ENCODE measurements around the gene MAP2K3.

Gene MAP2K3

GRCh38 chr17:21284319-21285163 is at the start of gene MAP2K3:
MAP2K3 (plus strand) TSS chr17:21284711; CDS start chr17:21284921, 210 bp downstream.
- peak; percentile 96 for DNase-seq

GRCh38 chr17:21235921-21236320 is 48.6 kb upstream of the MAP2K3 start:
- DNase-seq, result no peak

GRCh38 chr17:21239680-21240368 is 44.7 kb upstream of the MAP2K3 start:
- DNase-seq, result no peak

DNA sequence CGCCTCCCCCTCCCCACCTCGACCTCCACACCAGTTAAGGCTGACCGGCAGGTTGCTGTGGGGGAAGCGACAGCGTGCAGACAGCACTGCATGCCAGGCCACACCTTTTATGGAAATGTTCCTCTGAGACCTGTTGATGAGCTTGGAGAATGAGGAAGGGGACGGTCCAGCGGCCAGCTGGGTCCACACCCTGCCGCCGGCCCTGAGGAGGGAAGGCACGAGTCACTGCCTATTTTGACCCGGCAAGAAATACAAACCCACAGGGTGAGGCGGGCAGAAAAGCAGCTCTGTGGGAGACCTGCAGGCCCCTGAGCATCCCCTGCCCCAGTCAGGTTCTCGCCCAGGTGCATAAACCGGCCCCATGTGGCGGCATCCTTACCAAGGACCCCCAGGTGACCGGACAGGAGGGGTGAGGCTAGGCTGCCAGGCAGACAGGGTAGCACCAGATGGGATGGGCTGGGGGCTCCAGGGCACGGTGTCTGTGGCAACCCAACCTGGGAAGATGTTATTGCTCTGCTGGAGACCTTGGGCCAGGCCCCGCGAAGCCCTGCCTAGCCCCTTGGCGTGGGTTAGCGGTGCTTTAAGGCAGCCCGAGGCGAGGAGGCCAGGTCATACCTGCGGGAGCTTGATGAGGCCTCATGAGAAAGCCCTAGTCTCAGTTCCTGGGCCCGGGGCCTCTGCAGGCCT is 44.0 kb upstream of the MAP2K3 start:
- DNase-seq, result no peak

GRCh38 chr17:21241564-21241963 is 42.9 kb upstream of the MAP2K3 start:
- no peak for DNase-seq

- DNase-seq, result peak; percentile 19
Observed at GRCh38 chr17:21242026-21242697, 42.3 kb upstream of the MAP2K3 start.

DNA sequence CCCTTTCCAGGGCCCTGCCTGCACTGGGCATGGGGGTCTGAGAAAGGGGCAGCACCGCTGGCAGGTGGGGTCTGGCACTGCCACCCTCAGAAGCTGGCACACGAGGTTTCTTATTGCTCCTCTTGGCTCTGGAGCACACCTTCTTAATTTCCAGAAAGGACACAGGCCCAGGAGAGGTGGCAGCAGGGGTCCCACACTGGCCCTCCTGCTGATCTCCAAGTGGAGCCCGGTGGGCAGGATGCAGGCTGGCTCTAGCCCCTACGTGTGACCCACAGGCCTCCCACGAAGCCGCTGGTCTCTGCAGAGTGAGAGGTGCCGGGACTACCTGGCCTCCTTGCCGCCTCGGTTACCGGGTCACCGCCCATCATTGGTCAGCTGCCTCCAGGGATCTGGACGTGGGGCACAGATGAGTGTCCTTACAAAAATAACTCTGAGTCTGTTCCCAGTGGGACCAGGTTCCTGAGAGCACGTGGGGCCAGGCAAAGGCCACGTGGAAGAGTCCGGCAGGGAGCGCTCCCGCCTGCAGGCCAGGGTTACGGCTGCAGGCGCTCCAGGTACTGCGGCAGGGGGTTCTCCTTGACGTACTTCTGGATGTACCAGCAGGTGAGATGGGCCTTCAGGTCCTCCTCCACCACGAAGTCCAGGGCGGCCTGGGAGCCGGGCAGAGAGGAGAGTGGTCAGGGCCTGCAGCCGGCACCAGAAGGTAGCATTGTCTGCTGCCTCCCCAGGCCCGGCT is 41.6 kb upstream of the MAP2K3 start:
- no peak for DNase-seq

DNA sequence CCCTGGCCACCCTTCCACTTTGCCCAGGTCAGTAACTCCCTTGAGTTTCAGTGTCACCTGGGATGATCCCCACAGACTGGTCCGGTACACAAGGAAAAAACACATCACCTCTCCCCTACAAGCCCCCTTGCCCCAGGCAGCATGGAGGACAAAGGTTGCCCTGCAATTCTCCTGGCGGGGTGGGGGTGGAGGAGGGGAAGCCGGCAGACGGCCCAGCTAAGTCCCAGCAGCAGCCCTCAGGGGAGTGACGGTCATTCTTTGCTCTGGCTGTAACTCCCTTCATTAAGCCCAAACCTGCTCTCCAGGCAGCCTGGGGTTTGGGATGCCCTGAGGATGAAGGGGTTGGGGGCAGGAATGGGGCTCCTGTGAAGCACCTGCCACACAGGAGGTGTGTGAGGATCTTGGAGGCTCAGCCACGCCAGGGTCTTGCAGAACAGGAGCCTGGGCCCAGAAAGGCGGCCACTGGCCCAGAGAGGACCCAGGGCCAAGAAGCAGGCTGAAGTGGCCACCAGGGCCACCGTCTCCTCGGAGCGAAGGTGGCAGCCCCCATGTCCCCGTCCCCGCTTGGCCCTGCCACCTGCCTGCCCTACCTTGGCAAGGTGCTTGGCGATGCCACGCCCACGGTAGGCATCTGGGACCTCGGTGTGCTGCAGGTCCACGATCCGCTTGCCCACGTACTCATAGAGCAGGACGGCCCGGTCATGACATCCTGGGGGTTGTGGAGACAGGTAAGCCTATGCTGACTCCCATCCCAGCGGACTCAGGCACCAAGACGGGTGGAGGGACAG is 40.8 kb upstream of the MAP2K3 start:
- no peak for DNase-seq

DNA sequence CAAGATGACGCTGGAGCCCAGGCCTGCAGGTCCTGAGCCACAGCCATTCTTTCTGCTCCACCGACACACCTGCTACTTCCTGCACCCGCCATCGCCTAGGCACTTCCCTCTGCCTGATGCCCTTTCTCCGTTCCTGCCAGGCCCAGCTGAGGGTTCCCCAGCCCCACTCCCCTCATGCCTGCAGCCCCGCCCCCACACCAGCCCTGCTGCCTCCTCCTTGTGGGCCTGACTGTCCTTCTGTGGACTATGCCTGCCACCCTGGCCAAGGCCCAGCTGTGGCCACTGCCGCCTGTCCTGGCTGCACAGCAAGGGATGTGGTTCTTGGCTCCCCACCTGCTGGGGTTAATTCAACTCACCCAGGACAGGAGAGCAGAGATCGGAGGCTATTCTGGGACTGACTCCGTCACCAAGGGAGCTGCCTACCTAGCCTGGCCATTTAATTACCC is 38.8 kb upstream of the MAP2K3 start:
- no peak for DNase-seq

DNA sequence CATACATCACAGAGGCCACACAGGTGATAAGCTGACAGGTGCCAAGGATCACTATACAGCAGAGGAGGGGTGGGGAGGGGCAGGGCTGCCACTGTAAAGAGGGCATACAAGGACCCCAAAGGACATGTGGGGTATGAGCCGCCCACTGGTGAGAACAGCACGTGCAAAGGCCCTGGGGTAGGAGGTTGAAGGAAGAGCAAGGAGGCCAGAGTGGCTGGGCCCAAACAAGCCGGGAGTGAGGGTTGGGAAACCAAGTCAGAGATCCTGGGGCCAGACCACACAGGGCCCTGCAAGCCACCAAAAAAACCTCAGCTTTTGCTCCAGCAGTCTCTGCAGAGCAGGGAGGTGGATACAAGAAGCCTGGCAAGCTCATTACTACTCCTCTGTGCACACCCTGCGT is 37.8 kb upstream of the MAP2K3 start:
- no peak for DNase-seq

GRCh38 chr17:21247552-21248258 is 36.8 kb upstream of the MAP2K3 start:
- no peak for DNase-seq

DNA sequence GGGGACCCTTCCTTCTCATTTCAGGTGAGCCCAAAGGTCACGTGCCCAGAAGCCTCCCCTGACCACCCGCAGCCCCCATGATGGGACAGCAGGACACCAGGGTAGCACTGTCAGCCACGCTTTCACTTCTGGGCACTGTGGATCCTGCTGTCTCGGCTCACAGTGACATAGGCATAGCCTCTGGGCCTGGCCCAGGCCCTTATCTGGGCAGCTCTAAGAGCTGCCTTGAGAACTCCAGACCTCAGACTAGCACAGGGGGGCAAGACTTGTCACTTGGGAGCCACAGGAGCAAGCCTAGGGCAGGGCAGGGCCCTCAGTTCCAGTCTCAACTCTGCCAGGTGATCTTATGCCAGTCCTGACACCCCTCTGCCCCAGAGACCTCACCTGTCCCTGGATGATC is 36.0 kb upstream of the MAP2K3 start:
- no peak for DNase-seq

GRCh38 chr17:21249086-21249795 is 35.3 kb upstream of the MAP2K3 start:
- DNase-seq, result no peak

GRCh38 chr17:21249920-21250703 is 34.4 kb upstream of the MAP2K3 start:
- DNase-seq, result peak; percentile 23

GRCh38 chr17:21250854-21251253 is 33.7 kb upstream of the MAP2K3 start:
- peak; percentile 49 for DNase-seq

DNA sequence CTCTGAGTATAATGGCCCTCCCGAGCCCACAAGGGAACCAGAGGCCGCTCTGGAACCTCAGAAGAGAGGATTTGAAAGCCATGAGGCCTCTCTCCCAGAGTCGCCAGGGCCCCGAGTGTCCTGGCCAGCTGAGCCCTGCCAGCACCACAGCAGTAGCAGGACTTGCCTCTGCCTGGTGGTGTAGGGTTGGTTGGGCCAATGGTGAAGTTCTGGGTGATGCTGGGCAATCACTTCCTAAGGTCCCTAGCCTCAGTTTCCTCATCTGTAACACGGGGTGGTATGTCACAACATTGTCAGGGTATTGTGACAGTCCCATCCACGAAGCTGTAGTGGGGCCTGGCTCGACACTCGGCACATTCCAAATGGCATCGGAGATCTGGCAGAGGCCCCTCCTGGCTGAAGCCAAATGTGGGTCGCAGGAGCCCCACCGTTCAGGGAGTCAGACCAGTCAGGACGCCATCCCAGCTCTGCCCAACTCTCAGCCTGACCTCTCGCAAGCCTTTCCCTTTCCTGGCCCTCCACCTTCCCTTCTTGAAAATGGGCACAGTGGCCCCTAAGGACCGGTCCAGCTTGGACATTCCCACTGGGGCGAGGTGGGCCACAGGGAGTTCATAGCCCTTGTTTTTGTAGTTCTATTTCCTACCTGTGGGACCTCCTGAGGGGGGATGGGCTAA is 33.0 kb upstream of the MAP2K3 start:
- DNase-seq, result no peak

GRCh38 chr17:21252289-21252795 is 32.2 kb upstream of the MAP2K3 start:
- DNase-seq, result no peak
